Astrocyte of the spinal cord (primary cell): ENCODE measurements around the gene SURF2.
A peak's percentile ranks its signal among the peaks of the same experiment; 100 is the strongest.

Experiments used
- DNase-seq: peaks from one replicate; pipeline ENCODE4 v3.0.0; 2011; ENCODE audit warnings: low read depth, low spot score
- H3K4me3 ChIP-seq: 2 replicates; pipeline ENCODE4 v1.5.1; 2011; ENCODE audit warnings: low read depth, mild to moderate bottlenecking, low read length, moderate library complexity
- in situ Hi-C: cut with HindIII; loops from 2 replicates; pipeline ENCODE4 v1.10.0; 2017; ENCODE audit warnings: low sequenced_read_pairs
- TF ChIP-seq, protein P1 (sequence below): IDR thresholded peaks from 2 replicates; pipeline ENCODE4 v1.5.1; 2012; ENCODE audit warnings: low read depth, mild to moderate bottlenecking, low read length, inconsistent platforms

SURF2 gene

DNA sequence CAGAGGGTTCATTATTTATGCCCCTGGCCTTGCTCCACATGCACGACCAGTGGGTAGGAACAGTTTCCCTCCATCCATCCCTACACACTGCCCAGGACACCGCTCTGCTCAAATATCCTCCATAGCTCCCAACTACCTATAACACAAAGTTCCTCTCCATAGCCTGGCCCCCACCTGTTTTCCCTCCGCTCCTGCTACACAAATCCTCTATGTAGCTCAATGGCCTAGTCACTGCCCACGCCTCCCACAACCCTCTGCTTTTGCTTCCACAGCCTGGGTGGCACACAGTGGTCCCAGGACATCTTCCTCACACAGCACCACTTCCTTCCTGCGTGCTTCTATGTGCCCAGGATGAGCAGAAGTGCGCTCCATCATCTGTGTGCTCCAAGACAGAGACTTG, 41.0 kb downstream of the SURF2 start:
- no peak overlapping the region for H3K4me3 ChIP-seq
- DNase-seq, result no peak
- in situ Hi-C loops, result no loop called here
- TF ChIP-seq, protein P1, sequence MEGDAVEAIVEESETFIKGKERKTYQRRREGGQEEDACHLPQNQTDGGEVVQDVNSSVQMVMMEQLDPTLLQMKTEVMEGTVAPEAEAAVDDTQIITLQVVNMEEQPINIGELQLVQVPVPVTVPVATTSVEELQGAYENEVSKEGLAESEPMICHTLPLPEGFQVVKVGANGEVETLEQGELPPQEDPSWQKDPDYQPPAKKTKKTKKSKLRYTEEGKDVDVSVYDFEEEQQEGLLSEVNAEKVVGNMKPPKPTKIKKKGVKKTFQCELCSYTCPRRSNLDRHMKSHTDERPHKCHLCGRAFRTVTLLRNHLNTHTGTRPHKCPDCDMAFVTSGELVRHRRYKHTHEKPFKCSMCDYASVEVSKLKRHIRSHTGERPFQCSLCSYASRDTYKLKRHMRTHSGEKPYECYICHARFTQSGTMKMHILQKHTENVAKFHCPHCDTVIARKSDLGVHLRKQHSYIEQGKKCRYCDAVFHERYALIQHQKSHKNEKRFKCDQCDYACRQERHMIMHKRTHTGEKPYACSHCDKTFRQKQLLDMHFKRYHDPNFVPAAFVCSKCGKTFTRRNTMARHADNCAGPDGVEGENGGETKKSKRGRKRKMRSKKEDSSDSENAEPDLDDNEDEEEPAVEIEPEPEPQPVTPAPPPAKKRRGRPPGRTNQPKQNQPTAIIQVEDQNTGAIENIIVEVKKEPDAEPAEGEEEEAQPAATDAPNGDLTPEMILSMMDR, result no peak

DNA sequence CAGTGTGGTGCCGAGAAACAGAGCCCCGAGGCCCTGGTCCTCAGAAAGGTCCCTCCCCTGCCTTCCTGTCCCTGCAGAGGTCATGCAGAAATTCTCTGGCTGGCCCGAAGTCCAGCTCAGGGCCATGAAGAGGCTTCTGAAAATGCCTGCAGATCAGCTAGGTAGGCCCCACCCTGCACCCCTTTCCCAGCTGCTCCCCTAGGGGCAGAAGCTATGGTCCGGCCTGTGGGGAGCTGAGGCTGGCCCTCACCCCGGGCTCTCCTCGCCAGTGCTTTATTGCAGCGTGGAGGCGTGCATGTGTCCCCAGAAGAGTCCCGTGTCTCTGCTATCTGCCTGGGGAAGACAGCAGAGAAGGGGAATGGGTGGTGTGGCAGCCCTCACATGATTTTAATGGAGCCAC, 41.5 kb downstream of the SURF2 start:
- in situ Hi-C loops, result no loop called here
- no peak for DNase-seq
- TF ChIP-seq, protein P1, result no peak
- H3K4me3 ChIP-seq, result no peak overlapping the region

DNA sequence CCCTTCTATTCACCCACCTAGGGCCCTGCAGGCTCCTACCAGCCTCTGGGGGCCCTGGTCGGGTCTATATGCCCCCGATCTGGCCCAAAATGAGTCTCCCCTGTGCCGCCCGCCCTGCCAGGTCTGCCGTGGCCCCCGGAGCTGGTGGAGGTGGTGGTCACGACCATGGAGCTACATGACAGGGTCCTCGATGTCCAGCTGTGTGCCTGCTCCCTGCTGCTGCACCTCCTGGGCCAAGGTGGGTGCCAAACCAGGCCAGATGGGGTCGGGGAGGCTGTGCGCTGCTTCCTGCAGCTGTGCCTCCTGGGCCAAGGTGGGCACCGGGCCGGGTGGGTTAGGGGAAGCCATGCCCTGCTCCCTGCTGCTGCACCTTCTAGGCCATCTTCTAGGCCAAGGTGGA, 43.9 kb downstream of the SURF2 start:
- TF ChIP-seq, protein P1, result no peak
- no peak for DNase-seq
- H3K4me3 ChIP-seq, result no peak overlapping the region
- in situ Hi-C loops, result no loop called here

DNA sequence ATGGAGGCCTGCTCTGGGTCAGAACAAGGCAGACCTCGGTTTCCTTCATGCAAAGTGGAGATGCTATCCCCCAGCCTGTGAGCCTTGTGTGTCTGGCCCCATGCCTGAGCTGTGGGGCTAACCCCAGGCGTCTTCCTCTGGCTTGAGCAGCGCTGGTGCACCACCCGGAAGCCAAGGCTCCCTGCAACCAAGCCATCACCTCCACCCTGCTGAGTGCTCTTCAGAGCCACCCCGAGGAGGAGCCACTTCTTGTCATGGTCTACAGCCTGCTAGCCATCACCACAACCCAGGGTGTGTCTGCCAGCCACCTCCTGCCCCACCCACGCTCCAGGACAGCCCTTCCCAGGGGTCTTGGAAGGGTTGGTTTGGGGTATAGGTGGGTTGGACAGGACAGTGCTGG, 45.2 kb downstream of the SURF2 start:
- in situ Hi-C loops, result no loop called here
- no peak overlapping the region for H3K4me3 ChIP-seq
- DNase-seq, result no peak
- TF ChIP-seq, protein P1, result no peak

DNA sequence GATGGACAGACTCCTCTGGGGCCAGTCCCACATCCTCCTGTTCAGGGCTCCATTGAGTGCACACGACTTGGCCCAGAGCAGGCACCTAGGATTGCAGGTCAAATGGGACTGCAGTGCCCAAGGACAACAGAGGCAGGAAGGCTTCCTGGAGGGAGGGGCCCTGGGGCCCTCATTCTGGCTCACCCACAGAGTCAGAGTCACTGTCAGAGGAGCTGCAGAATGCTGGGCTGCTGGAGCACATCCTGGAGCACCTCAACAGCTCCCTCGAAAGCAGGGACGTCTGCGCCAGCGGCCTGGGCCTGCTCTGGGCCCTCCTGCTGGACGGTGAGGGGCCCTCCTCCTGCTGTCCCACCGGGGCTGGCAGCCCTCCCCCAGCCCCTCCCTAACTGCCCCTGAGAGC, 46.3 kb downstream of the SURF2 start:
- in situ Hi-C loops, result no loop called here
- H3K4me3 ChIP-seq, result no peak overlapping the region
- TF ChIP-seq, protein P1, result no peak
- no peak for DNase-seq

DNA sequence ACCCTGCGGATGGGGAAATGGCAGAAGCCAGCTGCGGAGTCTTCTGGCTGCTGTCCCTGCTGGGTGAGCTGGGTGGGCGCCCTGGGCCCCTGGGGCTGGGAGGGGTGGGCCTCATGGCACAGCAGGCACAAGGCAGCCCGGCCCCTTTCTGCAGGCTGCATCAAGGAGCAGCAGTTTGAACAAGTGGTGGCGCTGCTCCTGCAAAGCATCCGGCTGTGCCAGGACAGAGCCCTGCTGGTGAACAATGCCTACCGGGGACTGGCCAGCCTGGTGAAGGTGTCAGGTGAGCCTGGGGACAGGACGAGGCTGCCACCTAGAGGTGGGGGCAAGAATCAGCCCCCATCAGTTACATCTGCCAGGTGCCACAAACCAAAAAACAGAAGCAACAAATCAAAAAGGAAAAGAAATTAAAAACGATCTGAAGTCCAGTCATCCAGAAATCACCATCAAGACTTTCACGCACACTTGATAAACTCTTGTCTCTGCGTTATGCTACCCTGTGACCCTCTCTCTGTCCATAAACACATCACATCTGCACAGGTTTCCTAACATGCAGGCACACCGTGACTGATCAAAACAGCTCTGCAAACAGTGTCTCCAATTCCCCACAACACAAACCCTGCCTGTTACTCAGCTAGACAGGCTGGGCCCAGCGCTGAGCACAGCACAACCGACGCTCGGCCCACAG, 47.6 kb downstream of the SURF2 start:
- TF ChIP-seq, protein P1, result peak; percentile 56
- DNase-seq, result no peak
- H3K4me3 ChIP-seq, result no peak overlapping the region
- in situ Hi-C loops, result no loop called here
